ENCODE measurements around the gene MAP3K9.
A peak's percentile ranks its signal among the peaks of the same experiment; 100 is the strongest.
"Not testable (repeated sequence)": the region's sequence is repeated elsewhere in the genome, so short reads cannot be mapped to it uniquely, and the experiment has no call there.

The MAP3K9 gene

GRCh38 chr14:70809225-70810219 lies at the start of gene MAP3K9:
TSS of gene MAP3K9 (minus strand) at chr14:70809513. CDS start at chr14:70809171, 342 bp downstream.
- DNase-seq, result peak; percentile 75
- in situ Hi-C loops (cut with MboI; ENCODE audit: low pct_unique_long_range_greater_than_20kb, low sequenced_read_pairs), result no loop called here

- in situ Hi-C loops (cut with MboI; ENCODE audit: low pct_unique_long_range_greater_than_20kb, low sequenced_read_pairs), result no loop called here
- DNase-seq, result no peak
Observed at GRCh38 chr14:70858641-70859040, 49.3 kb upstream of the MAP3K9 start.

- no peak for DNase-seq
- in situ Hi-C loops (cut with MboI; ENCODE audit: low pct_unique_long_range_greater_than_20kb, low sequenced_read_pairs), result no loop called here
Observed at GRCh38 chr14:70857496-70857890, 48.2 kb upstream of the MAP3K9 start.

- in situ Hi-C loops (cut with MboI; ENCODE audit: low pct_unique_long_range_greater_than_20kb, low sequenced_read_pairs), result no loop called here
- DNase-seq, result no peak
Observed at GRCh38 chr14:70856851-70857495, 47.7 kb upstream of the MAP3K9 start.

- in situ Hi-C loops (cut with MboI; ENCODE audit: low pct_unique_long_range_greater_than_20kb, low sequenced_read_pairs), result no loop called here
- DNase-seq, result no peak
Observed at GRCh38 chr14:70855486-70855885, 46.2 kb upstream of the MAP3K9 start.

- in situ Hi-C loops (cut with MboI; ENCODE audit: low pct_unique_long_range_greater_than_20kb, low sequenced_read_pairs); DNase-seq: not testable (repeated sequence)
Observed at GRCh38 chr14:70853658-70854057, 44.3 kb upstream of the MAP3K9 start.

- in situ Hi-C loops (cut with MboI; ENCODE audit: low pct_unique_long_range_greater_than_20kb, low sequenced_read_pairs), result no loop called here
- no peak for DNase-seq
Observed at GRCh38 chr14:70847406-70848090, 38.2 kb upstream of the MAP3K9 start.

GRCh38 chr14:70845601-70846000 lies 36.3 kb upstream of the MAP3K9 start:
- in situ Hi-C loops (cut with MboI; ENCODE audit: low pct_unique_long_range_greater_than_20kb, low sequenced_read_pairs), result no loop called here
- no peak for DNase-seq

GRCh38 chr14:70842851-70843462 lies 33.6 kb upstream of the MAP3K9 start:
- in situ Hi-C loops (cut with MboI; ENCODE audit: low pct_unique_long_range_greater_than_20kb, low sequenced_read_pairs), result no loop called here
- DNase-seq, result no peak

GRCh38 chr14:70838076-70838475 lies 28.8 kb upstream of the MAP3K9 start:
- no peak for DNase-seq
- in situ Hi-C loops (cut with MboI; ENCODE audit: low pct_unique_long_range_greater_than_20kb, low sequenced_read_pairs), result no loop called here

- in situ Hi-C loops (cut with MboI; ENCODE audit: low pct_unique_long_range_greater_than_20kb, low sequenced_read_pairs), result no loop called here
- no peak for DNase-seq
Observed at GRCh38 chr14:70836946-70837345, 27.6 kb upstream of the MAP3K9 start.

- in situ Hi-C loops (cut with MboI; ENCODE audit: low pct_unique_long_range_greater_than_20kb, low sequenced_read_pairs), result no loop called here
- no peak for DNase-seq
Observed at GRCh38 chr14:70833884-70834283, 24.6 kb upstream of the MAP3K9 start.

GRCh38 chr14:70832561-70833305 lies 23.4 kb upstream of the MAP3K9 start:
- DNase-seq, result no peak
- in situ Hi-C loops (cut with MboI; ENCODE audit: low pct_unique_long_range_greater_than_20kb, low sequenced_read_pairs), result no loop called here

- no peak for DNase-seq
- in situ Hi-C loops (cut with MboI; ENCODE audit: low pct_unique_long_range_greater_than_20kb, low sequenced_read_pairs), result no loop called here
Observed at GRCh38 chr14:70830998-70831781, 21.9 kb upstream of the MAP3K9 start.

GRCh38 chr14:70828188-70828587 lies 18.9 kb upstream of the MAP3K9 start:
- DNase-seq, result no peak
- in situ Hi-C loops (cut with MboI; ENCODE audit: low pct_unique_long_range_greater_than_20kb, low sequenced_read_pairs), result no loop called here

- in situ Hi-C loops (cut with MboI; ENCODE audit: low pct_unique_long_range_greater_than_20kb, low sequenced_read_pairs), result no loop called here
- no peak for DNase-seq
Observed at GRCh38 chr14:70827752-70828151, 18.4 kb upstream of the MAP3K9 start.

GRCh38 chr14:70827347-70827746 lies 18.0 kb upstream of the MAP3K9 start:
- DNase-seq, result no peak
- in situ Hi-C loops (cut with MboI; ENCODE audit: low pct_unique_long_range_greater_than_20kb, low sequenced_read_pairs), result no loop called here

GRCh38 chr14:70823281-70823680 lies 14.0 kb upstream of the MAP3K9 start:
- in situ Hi-C loops (cut with MboI; ENCODE audit: low pct_unique_long_range_greater_than_20kb, low sequenced_read_pairs), result no loop called here
- DNase-seq, result no peak
